ENCODE measurements around the gene PAX7. TPM values are rescaled to one million over a fixed set of nuclear protein-coding genes. Genes with fewer than 3 reads are reported as not detected.

PAX7 gene
- total RNA-seq (2022; extraction: Qiagen RNA extraction; ENCODE audit: low read depth), result 0.39 to 1.1 TPM (median 0.73 TPM) in 5 replicates

GRCh38 chr1:18630511-18631495 is at the start of gene PAX7:
Gene PAX7, plus strand, starts transcription at chr1:18630846. Its CDS starts 758 bp downstream, at chr1:18631604.

Other genes starting within 250 kb of the PAX7 start
- 1.1 to 2.3 TPM (median 1.5 TPM) in 5 replicates for gene KLHDC7A, start 149.9 kb upstream of the PAX7 start, total RNA-seq (2022; extraction: Qiagen RNA extraction; ENCODE audit: low read depth)
- not detected in 5 replicates for gene TAS1R2, start 228.8 kb downstream of the PAX7 start, total RNA-seq (2022; extraction: Qiagen RNA extraction; ENCODE audit: low read depth)

Measured in A549 treated with ZK216348 at 1 μM for 4 hours (cell line).